Measurements from ENCODE around the gene WDR70. TPM values are rescaled to one million over a fixed set of nuclear protein-coding genes. Genes with fewer than 3 reads are reported as not detected.

Gene WDR70
- total RNA-seq, 1 donor from 2014 or later: 29.0 TPM

GRCh38 chr5:37571985-37572384, 192.9 kb downstream of the WDR70 start:
- no peak overlapping the region for H3K27ac ChIP-seq
- ATAC-seq (no peak), DNase-seq (no peak)
- H3K9me3 ChIP-seq: no peaks in the 10 kb centered on the region
- H3K36me3 ChIP-seq: no peaks in the 10 kb centered on the region
- intact Hi-C loops (cut with DNase I): no loop called here
- TF ChIP-seq CTCF (IDR thresholded peaks at IDR 0.05): no peak
- H3K4me3 ChIP-seq: no peak overlapping the region
- H3K4me1 ChIP-seq: no peaks in the 10 kb centered on the region
- H3K27me3 ChIP-seq (ENCODE audit: low read depth): no peaks in the 10 kb centered on the region

- Histone ChIP-seq H3K9me3 (no peaks in the 10 kb centered on the region), H3K4me3 (no peak overlapping the region), H3K27me3 (ENCODE audit: low read depth) (no peaks in the 10 kb centered on the region), H3K4me1 (no peaks in the 10 kb centered on the region), H3K27ac (no peak overlapping the region), H3K36me3 (no peaks in the 10 kb centered on the region)
- no peak for ATAC-seq
- intact Hi-C loops (cut with DNase I): no loop called here
- TF ChIP-seq CTCF (IDR thresholded peaks at IDR 0.05): no peak
- DNase-seq: no peak
Observed at GRCh38 chr5:37575541-37576489, 196.7 kb downstream of the WDR70 start.

GRCh38 chr5:37576552-37576951, 197.4 kb downstream of the WDR70 start:
- Histone ChIP-seq H3K4me3 (no peak overlapping the region), H3K27ac (no peak overlapping the region), H3K27me3 (ENCODE audit: low read depth) (no peaks in the 10 kb centered on the region), H3K9me3 (no peaks in the 10 kb centered on the region), H3K36me3 (no peaks in the 10 kb centered on the region), H3K4me1 (no peaks in the 10 kb centered on the region)
- DNase-seq (no peak), ATAC-seq (no peak)
- no peak for TF ChIP-seq CTCF (IDR thresholded peaks at IDR 0.05)
- intact Hi-C loops (cut with DNase I): no loop called here

- H3K27ac ChIP-seq: no peak overlapping the region
- DNase-seq (no peak), ATAC-seq (no peak)
- no peak for TF ChIP-seq CTCF (IDR thresholded peaks at IDR 0.05)
- no peaks in the 10 kb centered on the region for H3K36me3 ChIP-seq
- no peaks in the 10 kb centered on the region for H3K4me1 ChIP-seq
- intact Hi-C loops (cut with DNase I): no loop called here
- H3K9me3 ChIP-seq: no peaks in the 10 kb centered on the region
- no peak overlapping the region for H3K4me3 ChIP-seq
- no peaks in the 10 kb centered on the region for H3K27me3 ChIP-seq (ENCODE audit: low read depth)
Observed at GRCh38 chr5:37578176-37578575, 199.1 kb downstream of the WDR70 start.

DNA sequence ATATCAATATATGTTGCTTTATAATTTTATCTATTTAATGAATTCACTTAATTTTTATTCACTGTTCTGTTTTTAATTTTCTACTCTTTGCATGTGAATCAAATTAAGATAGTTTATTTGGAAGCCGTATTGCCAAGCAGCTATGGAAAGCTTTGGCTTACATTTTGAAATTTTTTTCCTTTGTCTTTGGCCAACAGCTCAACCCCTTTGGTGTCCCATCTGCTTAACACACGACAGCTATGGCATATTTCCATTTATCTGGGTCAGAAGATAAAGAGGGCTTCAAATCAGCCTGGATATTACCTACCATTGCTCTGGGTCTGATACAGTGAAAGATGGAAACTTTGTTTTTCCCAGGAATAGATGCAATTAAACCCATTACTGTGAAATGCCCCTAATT, 201.0 kb downstream of the WDR70 start:
- no peak for ATAC-seq
- H3K4me1 ChIP-seq: no peaks in the 10 kb centered on the region

More for the DNA sequence above, 201.0 kb downstream of the WDR70 start:
- Histone ChIP-seq H3K27me3 (ENCODE audit: low read depth) (no peaks in the 10 kb centered on the region), H3K4me3 (no peak overlapping the region), H3K36me3 (no peaks in the 10 kb centered on the region), H3K9me3 (no peaks in the 10 kb centered on the region), H3K27ac (no peak overlapping the region)
- TF ChIP-seq CTCF (IDR thresholded peaks at IDR 0.05): no peak
- no peak for DNase-seq
- intact Hi-C loops (cut with DNase I): no loop called here

All from lower lobe of right lung (tissue), 2 donors.